ENCODE results near the gene ADAMTS13.

DNA sequence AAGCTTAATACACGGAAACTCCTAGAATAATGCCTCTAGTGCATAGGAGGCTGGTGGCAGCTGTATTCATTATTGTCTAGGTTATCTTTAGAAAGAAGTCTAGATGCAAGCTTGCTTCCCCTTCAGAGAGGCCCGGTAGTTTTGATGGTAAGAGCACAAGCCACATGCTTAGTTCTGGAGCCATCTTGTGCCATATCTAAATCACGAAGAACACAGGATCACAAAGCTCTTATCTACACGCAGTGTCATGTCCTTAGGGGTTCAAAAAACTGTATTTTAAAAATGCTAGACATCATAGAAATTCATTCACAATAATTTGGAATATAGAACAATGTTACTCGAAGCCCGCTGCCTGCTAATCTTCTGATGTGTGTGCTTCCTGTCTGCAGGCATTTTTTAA is 43.8 kb downstream of the ADAMTS13 start:
- TF ChIP-seq POLR2A (IDR thresholded peaks at IDR 0.05; ENCODE audit: low read depth, low read length), result no peak
- no peak for TF ChIP-seq FOS (IDR thresholded peaks at IDR 0.05; ENCODE audit: borderline replicate concordance, insufficient read depth, low read length)
- no peak for TF ChIP-seq CTCF (IDR thresholded peaks at IDR 0.05; ENCODE audit: extremely low read depth in 1 of 2, insufficient read depth in 1 of 2, low read depth in 1 of 2, low read length in 2 of 2)
- no peak for TF ChIP-seq EZH2 (IDR thresholded peaks at IDR 0.05; ENCODE audit: borderline replicate concordance, low read depth, low read length, severe bottlenecking)
- TF ChIP-seq GATA2 (IDR thresholded peaks at IDR 0.05; ENCODE audit: insufficient read depth, insufficient read length, low read depth, low read length), result no peak
- no peak for TF ChIP-seq POLR2AphosphoS5 (IDR thresholded peaks at IDR 0.05; ENCODE audit: insufficient read depth, low read depth, low read length)
- TF ChIP-seq MYC (IDR thresholded peaks at IDR 0.05; ENCODE audit: low read depth, low read length), result no peak
- TF ChIP-seq, protein P1, sequence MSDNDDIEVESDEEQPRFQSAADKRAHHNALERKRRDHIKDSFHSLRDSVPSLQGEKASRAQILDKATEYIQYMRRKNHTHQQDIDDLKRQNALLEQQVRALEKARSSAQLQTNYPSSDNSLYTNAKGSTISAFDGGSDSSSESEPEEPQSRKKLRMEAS (IDR thresholded peaks at IDR 0.05; ENCODE audit: insufficient read depth, insufficient read length), result no peak

All from endothelial cell of umbilical vein (primary cell).